BJ (cell line): Measurements from ENCODE around the gene SLC48A1. TPM values are rescaled to one million over a fixed set of nuclear protein-coding genes. Genes with fewer than 3 reads are reported as not detected.

Source experiments
- CTCF ChIA-PET: fragments of 350-600 bp; formaldehyde crosslinking; extraction: SDS; loops from one replicate; lab custom pipeline; 2021; ENCODE audit warnings: antibody characterized with exemption, inconsistent platforms; lab: Yijun Ruan, JAX
- POLR2A ChIA-PET: fragments of 300-600 bp; sonication (Branson Sonifier 250); formaldehyde crosslinking; extraction: SDS; loops from one replicate; lab custom pipeline; 2021; ENCODE audit warnings: antibody characterized with exemption; lab: Charles Lee
- DNase-seq: peaks from one replicate; pipeline ENCODE4 v3.0.0-alpha.2; 2011; ENCODE audit warnings: low read depth
- H3K27me3 ChIP-seq: 2 replicates; pipeline ENCODE4 v1.6.0; 2011; ENCODE audit warnings: low read length; ENCODE audit not compliant: control insufficient read depth, insufficient read depth
- H3K36me3 ChIP-seq: 2 replicates; pipeline ENCODE4 v1.5.1; 2011; ENCODE audit warnings: low read length; ENCODE audit not compliant: control insufficient read depth, insufficient read depth
- H3K4me3 ChIP-seq: 2 replicates; pipeline ENCODE4 v1.5.1; 2011; ENCODE audit warnings: low read depth, mild to moderate bottlenecking, control low read depth, low read length
- polyA plus RNA-seq: library from polyadenylated mRNA; depleted of rRNA; stranded (reverse); fragments of >200 nt; gene quantifications from 2 replicates; pipeline ENCODE4 v1.2.3, GENCODE V29; 2011
- TF ChIP-seq, protein P1 (sequence below): IDR thresholded peaks from 2 replicates; pipeline ENCODE4 v1.5.1; 2011; ENCODE audit warnings: low read depth, mild to moderate bottlenecking, control low read depth, inconsistent platforms, low read length, moderate library complexity; ENCODE audit not compliant: insufficient read depth

Gene SLC48A1
- polyA plus RNA-seq, 1 experiment = 16.6 TPM

DNA sequence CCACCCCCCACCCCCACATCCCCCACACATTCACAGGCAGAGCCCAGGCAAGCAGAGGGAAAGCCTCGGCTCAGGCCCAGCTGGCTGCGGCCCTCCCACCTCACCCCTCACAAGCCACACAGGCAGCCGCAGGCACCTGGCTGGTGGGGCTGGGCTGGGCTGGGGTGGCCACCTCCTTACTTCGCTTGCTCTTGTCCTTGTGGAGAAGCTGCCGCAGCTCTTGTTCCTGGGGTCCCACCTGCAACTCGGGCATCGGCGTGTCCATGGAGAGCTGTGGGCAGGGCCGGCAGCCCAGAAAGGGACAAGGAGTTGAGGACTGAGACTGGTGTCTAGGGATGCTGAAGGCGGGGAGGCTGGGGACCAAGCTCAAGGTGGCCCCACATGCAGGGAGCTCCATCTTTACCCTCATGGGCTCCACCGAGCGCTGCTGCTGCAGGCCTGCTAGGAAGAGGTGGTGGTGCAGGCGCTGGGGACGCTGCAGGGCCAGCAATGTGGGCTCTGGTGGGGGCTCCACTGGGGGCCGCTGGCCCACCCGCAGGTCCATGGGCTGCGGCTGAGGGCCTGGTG lies 25.4 kb downstream of the SLC48A1 start:
- H3K4me3 ChIP-seq = no peak overlapping the region
- CTCF ChIA-PET = interaction anchor here (0.9 to 13.2 kb wide), 4 partner anchors 19 to 95 kb away, joined by 3 to 174 read pairs (median 6); no protein-coding TSS in a partner anchor
- TF ChIP-seq, protein P1, sequence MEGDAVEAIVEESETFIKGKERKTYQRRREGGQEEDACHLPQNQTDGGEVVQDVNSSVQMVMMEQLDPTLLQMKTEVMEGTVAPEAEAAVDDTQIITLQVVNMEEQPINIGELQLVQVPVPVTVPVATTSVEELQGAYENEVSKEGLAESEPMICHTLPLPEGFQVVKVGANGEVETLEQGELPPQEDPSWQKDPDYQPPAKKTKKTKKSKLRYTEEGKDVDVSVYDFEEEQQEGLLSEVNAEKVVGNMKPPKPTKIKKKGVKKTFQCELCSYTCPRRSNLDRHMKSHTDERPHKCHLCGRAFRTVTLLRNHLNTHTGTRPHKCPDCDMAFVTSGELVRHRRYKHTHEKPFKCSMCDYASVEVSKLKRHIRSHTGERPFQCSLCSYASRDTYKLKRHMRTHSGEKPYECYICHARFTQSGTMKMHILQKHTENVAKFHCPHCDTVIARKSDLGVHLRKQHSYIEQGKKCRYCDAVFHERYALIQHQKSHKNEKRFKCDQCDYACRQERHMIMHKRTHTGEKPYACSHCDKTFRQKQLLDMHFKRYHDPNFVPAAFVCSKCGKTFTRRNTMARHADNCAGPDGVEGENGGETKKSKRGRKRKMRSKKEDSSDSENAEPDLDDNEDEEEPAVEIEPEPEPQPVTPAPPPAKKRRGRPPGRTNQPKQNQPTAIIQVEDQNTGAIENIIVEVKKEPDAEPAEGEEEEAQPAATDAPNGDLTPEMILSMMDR = no peak
- no peak for DNase-seq
- H3K36me3 ChIP-seq = peaks cover 49% of the 10 kb centered on the region
- H3K27me3 ChIP-seq = no peaks in the 10 kb centered on the region
- POLR2A ChIA-PET = no interaction called here

DNA sequence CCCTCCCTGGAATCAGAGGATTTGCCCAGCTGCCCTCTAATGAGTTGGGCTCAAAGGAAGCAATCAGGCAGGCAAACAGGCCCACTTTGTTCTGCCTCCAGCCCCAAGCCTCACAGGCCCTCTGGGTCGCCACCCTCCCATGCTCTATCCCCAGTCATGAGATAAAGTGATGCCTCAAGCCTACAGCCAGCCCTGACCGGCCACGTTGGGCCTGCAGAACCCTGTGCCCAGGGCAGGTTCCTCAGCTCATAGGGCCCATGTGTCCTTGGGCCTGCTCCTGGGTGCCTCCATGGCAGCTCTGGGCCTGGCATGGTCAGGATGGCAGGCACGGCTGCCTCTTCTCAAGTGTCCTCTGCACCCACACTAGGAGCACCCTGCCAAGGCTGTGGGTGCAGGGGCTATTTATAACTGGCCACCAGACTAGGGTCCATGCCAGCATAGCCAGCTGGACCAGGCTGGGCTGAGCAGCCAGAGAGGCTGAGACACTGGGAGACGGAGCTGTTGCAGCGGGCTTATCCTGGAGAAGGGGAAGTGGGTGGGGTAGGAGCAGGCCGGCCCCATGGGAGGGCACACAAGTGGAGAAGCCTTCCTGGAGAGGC lies 26.4 kb downstream of the SLC48A1 start:
- TF ChIP-seq, protein P1 = no peak
- CTCF ChIA-PET = interaction anchor here (0.6 to 13.2 kb wide), 6 partner anchors 10 to 84 kb away, joined by 3 to 174 read pairs (median 4); no protein-coding TSS in a partner anchor
- no peak for DNase-seq
- Histone ChIP-seq H3K4me3 (no peak overlapping the region), H3K36me3 (peaks cover 44% of the 10 kb centered on the region), H3K27me3 (no peaks in the 10 kb centered on the region)
- POLR2A ChIA-PET = no interaction called here

DNA sequence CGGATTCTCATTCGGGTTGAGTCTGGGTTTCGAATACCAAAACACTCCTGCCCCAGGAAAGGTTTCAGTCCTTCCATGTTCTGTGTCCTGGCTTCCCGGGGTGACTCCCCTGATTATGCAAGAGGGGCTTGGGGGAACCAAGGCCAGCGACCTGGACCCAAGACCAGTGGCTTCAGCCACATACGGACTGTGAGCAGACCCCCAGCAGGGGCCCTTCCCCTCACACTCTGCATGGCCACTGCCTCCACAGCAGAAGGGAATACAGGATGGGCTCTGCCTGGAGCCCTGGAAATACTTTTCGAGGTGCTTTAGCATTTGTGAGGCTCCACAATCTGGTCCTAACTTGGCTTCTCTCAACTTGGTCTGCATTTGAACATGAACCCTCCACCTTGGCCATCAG lies 27.5 kb downstream of the SLC48A1 start:
- Histone ChIP-seq H3K27me3 (no peaks in the 10 kb centered on the region), H3K4me3 (no peak overlapping the region), H3K36me3 (peaks cover 40% of the 10 kb centered on the region)
- POLR2A ChIA-PET = no interaction called here
- TF ChIP-seq, protein P1 = no peak
- CTCF ChIA-PET = interaction anchor here (1.1 to 13.2 kb wide), 5 partner anchors 11 to 35 kb away, joined by 3 to 174 read pairs (median 4); no protein-coding TSS in a partner anchor
- no peak for DNase-seq

DNA sequence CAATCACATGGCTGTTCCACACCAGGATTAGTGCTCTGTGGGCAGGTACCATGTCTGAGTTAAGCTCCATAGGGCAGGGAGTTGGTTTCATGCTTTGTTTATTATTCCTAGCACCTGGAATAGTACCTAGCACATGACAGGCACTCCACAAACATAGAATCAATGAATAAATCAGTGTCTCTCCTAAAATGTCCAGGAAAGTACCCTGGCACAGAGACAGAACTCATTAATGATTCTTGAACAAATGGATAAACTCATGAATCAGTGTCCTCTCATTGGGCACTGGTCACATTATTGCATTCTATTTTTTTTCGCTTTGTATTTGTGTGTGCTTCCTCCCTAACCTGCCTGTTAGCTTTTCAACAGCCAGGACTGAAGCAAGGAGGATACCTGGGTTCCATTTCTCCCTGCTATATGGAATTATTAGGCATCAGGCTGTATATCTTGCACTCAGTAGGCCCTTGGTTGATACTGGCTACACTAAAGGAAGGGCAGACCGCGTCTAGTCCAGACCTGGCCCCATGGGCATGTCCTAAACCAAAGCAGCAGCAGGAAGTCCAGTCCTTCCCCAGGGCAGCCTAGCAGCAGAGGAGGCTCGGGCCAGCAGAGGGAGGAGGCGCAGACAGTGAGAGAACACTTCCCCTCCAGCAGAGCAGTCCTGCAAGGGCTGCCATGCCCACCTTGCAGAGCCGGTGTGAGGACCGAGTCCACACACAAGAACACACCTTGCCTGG lies 28.3 kb downstream of the SLC48A1 start:
- CTCF ChIA-PET = interaction anchor here (0.8 to 13.2 kb wide), 15 partner anchors 9 to 86 kb away, joined by 3 to 174 read pairs (median 4); no protein-coding TSS in a partner anchor
- Histone ChIP-seq H3K36me3 (peaks cover 34% of the 10 kb centered on the region), H3K4me3 (no peak overlapping the region), H3K27me3 (no peaks in the 10 kb centered on the region)
- POLR2A ChIA-PET = no interaction called here
- DNase-seq = no peak
- TF ChIP-seq, protein P1 = peak; percentile 41

DNA sequence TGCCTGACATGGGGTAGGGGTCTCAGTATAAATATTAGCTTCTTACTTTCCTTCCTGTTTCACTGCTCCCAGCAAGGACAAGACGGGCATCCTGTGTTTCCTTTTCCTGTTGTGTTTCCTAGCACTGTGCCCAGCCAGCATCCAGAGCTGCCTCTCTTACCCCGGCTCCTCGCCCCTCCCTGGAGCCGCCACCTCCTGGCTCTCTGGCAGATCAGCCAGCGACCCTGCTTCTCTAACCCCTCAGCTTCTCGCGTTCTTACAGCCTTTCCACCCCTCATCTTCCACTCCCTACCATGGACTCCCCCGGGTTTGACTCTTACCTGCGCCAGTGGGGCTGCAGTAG lies 28.8 kb downstream of the SLC48A1 start:
- Histone ChIP-seq H3K4me3 (no peak overlapping the region), H3K27me3 (no peaks in the 10 kb centered on the region), H3K36me3 (peaks cover 31% of the 10 kb centered on the region)
- CTCF ChIA-PET = interaction anchor here (0.8 to 13.2 kb wide), 15 partner anchors 9 to 161 kb away, joined by 3 to 174 read pairs (median 4); partner anchors contain the start of gene TMEM106C
- DNase-seq = no peak
- POLR2A ChIA-PET = no interaction called here
- TF ChIP-seq, protein P1 = no peak
